Suppressor macrophage treated with lipopolysaccharide for 1 hour (primary cell): Measurements from ENCODE around the gene CAMK1D.

ENCODE experiments used
- DNase-seq, 3 donors: peaks; one replicate each; pipeline ENCODE4 v3.0.0-alpha.2; 2020 to 2022

Gene CAMK1D

DNA sequence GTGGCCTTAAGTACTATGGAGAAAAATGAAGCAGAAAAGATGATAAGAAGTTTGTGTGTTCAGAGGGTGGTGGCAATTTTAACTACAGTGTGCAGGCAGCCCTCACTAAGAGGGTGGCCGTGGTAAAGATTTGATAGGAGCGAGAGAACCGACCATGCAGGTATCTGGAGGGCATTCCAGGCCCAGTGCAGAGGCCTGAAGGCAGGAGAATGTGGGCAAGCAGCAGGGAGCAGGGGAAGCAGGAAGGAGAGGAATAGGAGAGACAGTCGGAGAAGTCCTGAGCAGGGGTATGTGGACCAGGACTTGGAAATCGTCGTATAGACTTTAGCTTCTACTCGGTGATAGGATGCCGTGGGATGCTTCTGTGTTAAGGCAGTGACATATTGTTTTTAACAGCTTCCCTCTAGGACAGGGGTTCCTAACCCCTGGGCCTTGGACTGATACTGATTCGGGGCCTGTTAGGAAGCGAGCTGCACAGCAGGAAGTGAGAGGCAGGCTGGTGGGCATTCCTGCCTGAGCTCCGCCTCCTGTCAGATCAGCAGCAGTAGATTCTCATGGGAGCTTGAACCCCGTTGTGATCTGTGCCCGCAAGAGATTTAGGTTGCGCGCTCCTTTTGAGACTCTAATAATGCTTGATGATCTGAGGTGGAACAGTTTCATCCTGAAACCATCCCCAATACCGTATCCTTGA is 425.0 kb downstream of the CAMK1D start:
- no peak for DNase-seq

DNA sequence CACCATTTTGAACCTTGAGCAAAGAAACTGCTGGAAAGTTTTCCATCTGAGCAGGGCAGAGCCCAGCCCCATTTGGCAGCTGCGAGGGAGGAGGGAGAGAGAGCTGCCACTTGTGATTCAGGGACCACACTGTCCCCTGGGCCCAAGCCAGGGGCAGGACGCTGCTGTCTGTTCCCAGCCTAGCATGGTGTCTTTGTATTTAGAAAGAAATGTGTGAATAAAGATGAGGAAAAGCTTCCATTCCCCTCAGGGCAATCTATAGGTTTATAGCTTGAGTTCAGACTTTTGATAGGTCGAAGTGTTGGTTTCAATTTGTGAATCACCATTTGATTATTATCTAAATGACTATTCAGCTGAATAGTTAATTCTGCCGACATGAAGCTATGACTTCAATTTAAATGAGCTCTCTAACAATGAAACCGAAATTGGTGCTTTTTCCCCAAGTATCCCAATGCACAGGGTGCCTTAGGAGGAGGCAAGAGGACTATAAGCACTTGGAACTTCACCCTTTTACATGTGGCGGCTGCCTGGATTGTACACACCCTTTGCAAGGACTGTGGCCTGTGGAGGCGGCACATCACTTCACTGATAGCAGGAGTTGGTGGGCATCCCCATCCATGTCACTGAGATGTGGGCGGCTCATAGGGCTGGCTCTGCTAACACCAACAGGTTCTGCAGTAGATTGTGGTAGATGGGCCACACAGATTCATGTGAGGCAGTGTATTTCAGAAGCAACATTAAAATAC is 428.7 kb downstream of the CAMK1D start:
- no peak for DNase-seq

- peak in 2 of 3 donors; percentile 7 to 25 for DNase-seq
Measured at GRCh38 chr10:12780634-12781601, 431.6 kb downstream of the CAMK1D start.

- DNase-seq: no peak
Measured at GRCh38 chr10:12781976-12782375, 432.6 kb downstream of the CAMK1D start.

DNA sequence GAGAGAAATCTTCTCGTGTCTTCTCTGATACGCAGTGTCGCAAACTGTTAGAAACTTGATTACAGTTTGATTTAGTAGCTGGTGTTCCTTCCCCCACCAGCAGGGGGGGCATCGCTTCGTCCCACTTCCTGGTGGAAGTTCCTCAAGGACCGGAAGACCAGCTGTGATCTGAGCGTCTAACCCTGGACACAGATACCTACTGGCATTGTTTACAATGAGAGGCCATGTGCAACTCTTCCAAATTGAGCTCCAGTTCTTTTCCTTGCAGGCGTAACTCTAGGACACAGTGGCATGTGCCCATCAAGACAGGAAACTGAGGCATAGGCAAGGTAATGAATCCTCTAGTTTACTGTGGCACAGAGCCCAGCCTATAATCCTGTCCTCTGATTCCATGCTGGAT is 433.2 kb downstream of the CAMK1D start:
- peak; percentile 50 to 60 (median 50) for DNase-seq

GRCh38 chr10:12783293-12783692 is 433.9 kb downstream of the CAMK1D start:
- DNase-seq: no peak

- no peak for DNase-seq
Measured at GRCh38 chr10:12784646-12785045, 435.3 kb downstream of the CAMK1D start.

GRCh38 chr10:12785415-12785831 is 436.1 kb downstream of the CAMK1D start:
- DNase-seq: no peak

DNA sequence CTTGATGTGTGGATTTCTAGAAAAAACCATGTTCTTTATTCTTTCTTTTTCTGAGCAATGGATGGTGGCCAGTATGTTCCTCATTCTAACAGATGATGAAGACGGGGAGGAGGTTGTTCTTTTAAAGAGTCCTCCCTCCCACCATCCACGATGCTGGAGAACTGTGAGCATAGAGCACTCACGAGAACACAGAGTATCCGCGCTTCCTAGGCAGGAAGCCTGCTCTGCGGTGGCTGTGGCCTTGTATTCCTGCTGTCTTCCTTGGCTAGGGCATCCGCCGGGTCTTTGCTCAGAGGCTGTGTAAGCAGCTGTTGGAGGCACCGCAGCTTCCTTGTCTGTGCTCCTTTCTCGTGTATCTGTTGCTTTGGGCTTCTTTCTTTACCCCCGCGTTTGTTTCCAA is 437.9 kb downstream of the CAMK1D start:
- DNase-seq: no peak

DNA sequence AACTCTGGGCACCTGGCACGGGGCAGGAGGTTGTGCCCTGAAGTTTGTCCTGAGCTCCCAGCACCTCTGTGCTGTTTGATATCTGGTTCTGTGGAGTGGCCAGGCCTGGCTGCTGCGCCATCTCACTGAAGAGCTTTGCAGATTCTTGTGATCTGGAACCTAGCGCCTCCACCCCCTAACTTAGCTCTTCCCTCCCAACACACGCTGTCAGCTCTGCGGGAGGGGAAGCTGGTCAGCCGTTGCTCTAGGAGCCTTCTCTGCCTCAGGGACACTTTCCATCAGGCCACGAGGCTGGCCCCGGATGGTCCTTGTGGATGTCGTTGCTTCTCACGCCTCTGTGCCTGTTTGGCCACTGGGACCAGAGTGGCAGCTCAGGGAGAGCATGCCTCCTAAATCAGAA is 438.9 kb downstream of the CAMK1D start:
- DNase-seq: no peak

DNA sequence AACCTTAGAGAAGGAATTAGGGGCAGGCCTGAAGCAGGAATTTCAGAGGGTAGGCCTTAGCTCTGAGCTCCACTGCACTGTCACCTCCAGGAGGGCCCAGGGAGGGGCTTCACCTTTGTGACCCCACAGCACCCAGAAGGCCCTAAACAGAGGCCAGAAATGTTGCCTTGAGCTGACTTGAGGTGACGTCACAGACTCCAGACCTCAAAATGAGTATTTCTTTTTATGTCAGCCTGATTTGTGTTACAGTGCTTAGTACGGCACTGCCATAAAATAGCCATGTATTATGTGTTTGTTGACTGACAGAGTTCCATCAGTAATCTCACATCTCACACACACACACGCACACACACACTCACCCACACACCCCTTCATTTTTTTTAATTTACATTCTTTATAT is 440.9 kb downstream of the CAMK1D start:
- no peak for DNase-seq

DNA sequence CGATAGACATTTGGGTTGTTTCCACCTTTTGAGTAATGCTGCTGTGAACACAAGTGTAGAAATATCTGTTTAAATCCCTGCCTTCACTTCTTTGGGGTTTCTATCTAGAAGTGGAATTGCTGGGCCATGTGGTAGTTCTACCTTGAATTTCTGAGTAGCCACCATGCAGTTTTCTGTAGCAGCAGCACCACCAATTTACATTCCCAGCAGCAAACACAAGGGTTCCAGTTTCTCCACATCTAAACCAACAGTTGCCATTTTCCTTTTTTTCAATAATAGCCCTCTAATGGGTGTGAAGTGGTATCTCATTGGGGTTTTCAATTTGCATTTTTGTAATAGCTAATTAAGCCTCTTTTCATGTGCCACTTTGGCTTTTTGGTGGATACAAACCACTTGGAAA is 442.4 kb downstream of the CAMK1D start:
- DNase-seq: no peak

- no peak for DNase-seq
Measured at GRCh38 chr10:12792889-12793556, 443.7 kb downstream of the CAMK1D start.

DNA sequence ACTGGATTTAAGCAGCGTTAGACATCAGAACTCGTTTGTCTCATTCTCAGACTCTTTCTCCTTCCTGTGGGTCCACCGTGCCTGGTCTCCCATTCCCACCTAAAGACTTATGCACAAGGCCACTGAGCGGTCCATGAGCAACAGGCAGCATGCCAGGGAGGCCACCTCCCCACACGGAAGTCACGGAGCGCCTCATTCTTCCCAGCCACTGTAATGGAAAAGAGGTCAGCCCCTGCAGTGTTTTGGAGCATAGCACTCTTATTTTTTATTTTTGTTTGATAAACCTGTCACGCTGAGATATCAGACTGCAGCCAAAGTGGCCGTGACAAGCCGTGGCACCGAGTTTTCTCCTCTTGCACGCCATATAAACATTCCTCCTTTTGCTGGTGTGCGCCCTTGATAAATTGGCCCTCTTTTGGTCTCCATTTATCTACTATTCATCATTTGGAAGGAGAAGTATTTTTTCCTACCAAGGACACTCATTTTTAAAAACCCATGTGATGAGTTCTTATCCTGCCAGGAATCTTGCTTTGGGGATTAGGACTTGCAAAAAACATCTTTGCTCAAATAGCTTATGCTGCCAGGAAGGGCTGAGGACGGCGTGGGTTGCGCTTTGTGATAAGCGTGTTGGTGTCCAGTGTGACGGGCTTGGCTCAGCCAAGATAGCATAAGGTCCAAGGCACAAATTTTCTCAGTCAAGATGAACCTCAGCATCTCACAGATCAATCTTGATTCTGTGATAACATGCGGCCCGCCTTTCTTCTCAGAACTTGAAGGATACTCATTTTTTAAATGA is 446.2 kb downstream of the CAMK1D start:
- DNase-seq: no peak

DNA sequence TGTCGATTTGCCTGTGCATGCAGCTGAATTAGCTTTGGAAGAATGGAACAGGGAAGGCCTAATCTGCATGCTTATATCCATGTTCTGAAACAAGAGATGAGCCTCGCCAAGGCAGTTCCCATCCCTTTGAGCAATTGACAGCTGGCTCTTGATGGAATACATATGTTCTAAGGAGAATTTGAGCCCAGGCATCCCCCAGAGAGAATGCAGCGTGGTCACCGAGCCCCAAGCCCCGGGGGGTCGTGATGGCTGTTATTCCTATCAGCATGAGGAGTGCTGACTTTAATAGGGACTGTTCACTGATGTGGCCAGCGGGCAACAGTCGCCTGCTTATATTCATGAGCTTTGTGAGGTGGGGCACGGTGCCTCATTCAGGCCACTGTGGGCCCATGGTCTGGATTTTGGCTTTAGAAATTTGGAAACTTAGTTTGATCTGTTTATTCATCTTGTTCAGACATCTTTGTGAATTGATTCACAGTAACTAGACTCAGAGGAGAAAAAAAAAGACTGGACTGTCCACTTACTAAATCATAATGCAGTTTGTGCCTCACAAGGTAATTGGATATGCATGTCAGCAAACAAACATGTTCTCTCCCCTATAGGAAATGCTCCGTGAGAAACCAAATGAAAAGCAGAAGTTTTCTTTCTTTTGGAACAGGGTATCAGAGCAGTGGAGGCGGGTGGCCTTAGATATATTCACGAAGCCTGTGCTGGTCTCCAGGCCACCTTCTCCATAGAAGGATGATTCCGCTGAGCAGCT is 447.2 kb downstream of the CAMK1D start:
- DNase-seq: no peak

- DNase-seq: no peak
Measured at GRCh38 chr10:12797471-12798262, 448.3 kb downstream of the CAMK1D start.

GRCh38 chr10:12799144-12799543 is 449.8 kb downstream of the CAMK1D start:
- no peak for DNase-seq

DNA sequence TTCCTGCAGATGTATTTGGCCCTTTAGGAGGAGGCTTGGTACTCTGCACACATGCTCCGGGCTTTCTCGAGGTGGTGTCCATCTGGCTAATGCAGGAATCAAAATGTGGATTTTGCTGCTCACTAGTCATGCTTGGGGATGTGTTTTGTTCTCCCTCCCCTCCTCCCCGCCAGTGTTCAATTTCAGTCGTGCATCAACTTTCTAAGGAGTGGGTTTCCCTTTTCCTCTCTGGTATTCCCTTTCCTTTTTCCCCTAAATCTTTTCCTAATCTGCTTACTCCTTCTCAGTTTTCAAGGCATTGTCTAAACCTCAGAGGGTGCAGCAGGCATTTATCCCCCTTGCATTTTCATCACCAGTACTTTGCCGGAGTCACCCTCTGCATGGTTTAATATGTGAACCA is 450.4 kb downstream of the CAMK1D start:
- no peak for DNase-seq

- no peak for DNase-seq
Measured at GRCh38 chr10:12800302-12800701, 451.0 kb downstream of the CAMK1D start.
